ENCODE data around the gene CPT1A.

DNA sequence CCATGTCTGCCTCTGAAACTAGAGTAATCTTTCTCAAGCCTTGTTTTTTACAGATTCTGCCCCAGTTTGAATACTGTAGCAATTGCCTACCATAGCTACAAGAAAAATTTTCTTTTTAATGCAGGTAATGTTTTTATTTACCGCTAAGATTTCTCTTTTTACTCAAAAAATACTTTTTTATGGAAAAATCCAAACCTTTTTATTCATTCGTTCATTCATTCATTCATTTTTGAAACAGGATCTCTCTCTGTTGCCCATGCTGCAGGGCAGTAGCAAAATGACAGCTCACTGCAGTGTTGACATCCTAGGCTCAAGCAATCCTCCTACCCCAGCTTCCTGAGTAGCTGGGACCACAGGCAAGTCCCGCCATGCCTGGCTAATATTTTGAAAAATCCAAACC, 2.7 kb upstream of the CPT1A start:
- TF ChIP-seq CTCF (IDR thresholded peaks at IDR 0.05) (no peak), EP300 (IDR thresholded peaks at IDR 0.05) (no peak)

Measured in ovary (tissue), 3 donors.